Transverse colon (tissue), 4 donors: Measurements from ENCODE around the gene CSNK1D. TPM values are rescaled to one million over a fixed set of nuclear protein-coding genes. Genes with fewer than 3 reads are reported as not detected.

Experiments used
- DNase-seq: peaks from one replicate; pipeline ENCODE4 v3.0.0-alpha.2; 2019
- H3K27ac ChIP-seq, 4 donors: fragments of 200-600 bp; sonication (generic); 2 replicates each; pipeline ENCODE4 v1.5.1; 2016 to 2018; ENCODE audit warnings: inconsistent platforms in 4 of 4
- H3K27me3 ChIP-seq: fragments of 200-600 bp; sonication (generic); 2 replicates; pipeline ENCODE4 v1.5.1; 2017; ENCODE audit warnings: inconsistent platforms
- H3K36me3 ChIP-seq, 4 donors: fragments of 200-600 bp; sonication (generic); 2 replicates each; pipeline ENCODE4 v1.5.1; 2017 to 2019; ENCODE audit warnings: inconsistent platforms in 4 of 4
- H3K4me1 ChIP-seq, 4 donors: fragments of 200-600 bp; sonication (generic); 2 replicates each; pipeline ENCODE4 v1.5.1; 2017 to 2020; ENCODE audit warnings: inconsistent platforms in 4 of 4
- H3K4me3 ChIP-seq, 4 donors: fragments of 200-600 bp; sonication (generic); 1 replicate in 1 of 4; 2 replicates in 3 of 4; pipeline versions ENCODE4 v1.5.1 to v1.6.1; 2017 to 2019; ENCODE audit warnings: inconsistent platforms in 4 of 4
- H3K9me3 ChIP-seq, 2 donors: fragments of 200-600 bp; sonication (generic); 2 replicates each; pipeline ENCODE4 v1.5.1; 2017 to 2019; ENCODE audit warnings: inconsistent platforms in 2 of 2
- CTCF ChIP-seq, 5 experiments: fragments of 200-600 bp in 3 of 5; fragments of 450-650 bp in 2 of 5; sonication (generic) in 3 of 5; IDR thresholded peaks; 1 replicate in 2 of 5; 2 replicates in 3 of 5; pipeline ENCODE4 v1.5.1; 2016 to 2017; ENCODE audit warnings: antibody characterized with exemption in 5 of 5, inconsistent platforms in 3 of 5, mild to moderate bottlenecking in 2 of 5, moderate library complexity in 1 of 5
- EP300 ChIP-seq: sonication (generic); formaldehyde crosslinking; IDR thresholded peaks from one replicate; pipeline ENCODE4 v1.6.1; 2017; ENCODE audit warnings: antibody characterized with exemption, low read depth
- POLR2A ChIP-seq: fragments of 450-650 bp; IDR thresholded peaks from one replicate; pipeline ENCODE4 v1.6.1; 2016; ENCODE audit warnings: antibody characterized with exemption, mild to moderate bottlenecking, moderate library complexity
- POLR2AphosphoS5 ChIP-seq, 3 donors: sonication (generic); formaldehyde crosslinking; IDR thresholded peaks; one replicate each; pipeline ENCODE4 v1.6.1; 2016; ENCODE audit warnings: antibody characterized with exemption in 3 of 3
- WGBS, 2 donors: methylation state at CpG; one replicate each; pipeline ENCODE4 v1.1.5; 2018; ENCODE audit warnings: low coverage in 1 of 2; 5-methylcytosine and 5-hydroxymethylcytosine counted together
- in situ Hi-C, 4 donors: fragments of 200-750 bp; cut with MboI; loops; one replicate each; pipeline versions ENCODE4 v1.15.0 to v1.15.1; 2017; ENCODE audit warnings: low sequenced_read_pairs in 3 of 4, low pct_ligation_motif_present in 1 of 4, low pct_unique_long_range_greater_than_20kb in 1 of 4
- intact Hi-C: fragments of 100-400 bp; cut with DNase I; formaldehyde crosslinking; loops from one replicate; pipeline ENCODE4 v1.15.1; 2023; ENCODE audit warnings: low total_unique reads
- total RNA-seq, 4 donors: library from RNA; depleted of rRNA; stranded (reverse); fragments of >200 nt; gene quantifications; one replicate each; pipeline ENCODE4 v1.1.0, GENCODE V29; 2016

The CSNK1D gene
- total RNA-seq, 4 donors from 2014 or later, result 86.0 to 230 (median 148) TPM

DNA sequence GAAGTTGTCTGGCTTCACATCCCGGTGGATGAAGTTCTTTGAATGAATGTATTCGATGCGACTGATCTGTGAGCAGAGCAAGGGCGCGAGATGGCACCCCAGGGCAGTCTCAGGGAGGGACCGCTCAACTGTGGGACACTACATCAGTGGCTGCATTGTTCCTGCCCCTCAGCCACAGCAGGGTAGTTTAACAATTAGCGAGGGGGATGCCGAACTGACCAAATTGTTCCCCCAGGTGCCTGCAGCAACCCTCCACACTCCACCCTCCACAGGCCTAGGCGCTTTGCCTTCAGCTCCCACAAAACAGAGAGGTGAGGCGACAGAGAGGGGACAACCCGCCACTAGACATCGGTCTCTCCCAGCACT is 20.3 kb downstream of the CSNK1D start:
- peaks cover 0 to 71% (median 32%) of the 10 kb centered on the region in 4 donors for H3K36me3 ChIP-seq
- H3K27me3 ChIP-seq, result no peaks in the 10 kb centered on the region
- peaks cover 0 to 2% (median 0%) of the 10 kb centered on the region in 4 donors for H3K4me1 ChIP-seq
- intact Hi-C loops (no loop called here), in situ Hi-C loops (no loop called here)
- no peak for DNase-seq
- 80 to 92% methylated on average over 1 to 12 of the region's 12 CpGs for WGBS, 2 donors
- H3K27ac ChIP-seq, result no peak overlapping the region
- TF ChIP-seq POLR2A (no peak), POLR2AphosphoS5 (IDR thresholded peaks at IDR 0.05) (no peak), CTCF (IDR thresholded peaks at IDR 0.05) (no peak), EP300 (no peak)
- no peaks in the 10 kb centered on the region for H3K9me3 ChIP-seq
- H3K4me3 ChIP-seq, result no peak overlapping the region

GRCh38 chr17:82252511-82253178 is 20.9 kb downstream of the CSNK1D start:
- WGBS, 2 donors, result 97% methylated on average over 28 of the region's 28 CpGs; no CpG with 5 or more reads in 1 of the 2 donors
- DNase-seq, result no peak
- intact Hi-C loops, result no loop called here
- Histone ChIP-seq H3K9me3 (no peaks in the 10 kb centered on the region), H3K27me3 (no peaks in the 10 kb centered on the region), H3K4me1 (peaks cover 2 to 7% (median 3%) of the 10 kb centered on the region in 4 donors), H3K27ac (no peak overlapping the region), H3K4me3 (no peak overlapping the region), H3K36me3 (peaks cover 0 to 72% (median 34%) of the 10 kb centered on the region in 4 donors)
- TF ChIP-seq POLR2AphosphoS5 (IDR thresholded peaks at IDR 0.05), result no peak
- TF ChIP-seq EP300, result no peak
- TF ChIP-seq POLR2A, result no peak
- no peak for TF ChIP-seq CTCF (IDR thresholded peaks at IDR 0.05)
- in situ Hi-C loops, result no loop called here

DNA sequence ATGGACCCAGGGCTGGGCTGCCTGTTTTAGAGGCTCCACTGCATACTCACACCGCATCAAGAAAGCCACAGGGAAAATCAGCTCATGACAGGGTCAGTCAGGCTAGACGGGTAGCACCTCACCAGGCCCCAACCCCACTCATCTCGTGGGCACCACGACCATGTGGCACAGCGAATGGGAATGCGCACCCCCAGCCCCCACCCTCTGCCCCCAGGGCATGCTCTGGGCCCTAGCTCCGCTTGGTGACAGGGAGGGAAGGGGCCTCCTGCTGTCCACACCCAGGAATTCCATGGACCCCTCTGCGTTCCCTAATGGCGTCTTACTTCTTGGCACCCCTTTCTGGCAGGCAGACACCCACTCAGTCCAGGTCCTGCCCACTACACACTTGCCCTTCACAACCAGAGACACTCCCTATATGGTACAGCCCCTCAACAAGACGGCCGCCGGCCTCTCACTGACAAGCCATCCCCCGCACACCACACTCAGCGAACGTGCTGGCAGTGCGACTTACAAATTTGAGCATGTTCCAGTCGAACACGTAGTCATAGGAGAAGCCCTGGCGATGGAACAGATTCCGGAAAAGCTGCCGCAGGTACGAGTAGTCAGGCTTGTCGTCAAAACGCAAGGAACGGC is 22.5 kb downstream of the CSNK1D start:
- DNase-seq, result no peak
- no peaks in the 10 kb centered on the region for H3K27me3 ChIP-seq
- peaks cover 0 to 70% (median 39%) of the 10 kb centered on the region in 4 donors for H3K36me3 ChIP-seq
- intact Hi-C loops, result no loop called here
- no peak overlapping the region for H3K4me3 ChIP-seq
- no peak overlapping the region for H3K27ac ChIP-seq
- H3K9me3 ChIP-seq, result no peaks in the 10 kb centered on the region
- WGBS, 2 donors, result 80 to 95% methylated on average over 1 to 24 of the region's 25 CpGs
- peaks cover 12 to 22% (median 15%) of the 10 kb centered on the region in 4 donors for H3K4me1 ChIP-seq
- TF ChIP-seq POLR2AphosphoS5 (IDR thresholded peaks at IDR 0.05), result no peak
- in situ Hi-C loops, result no loop called here

DNA sequence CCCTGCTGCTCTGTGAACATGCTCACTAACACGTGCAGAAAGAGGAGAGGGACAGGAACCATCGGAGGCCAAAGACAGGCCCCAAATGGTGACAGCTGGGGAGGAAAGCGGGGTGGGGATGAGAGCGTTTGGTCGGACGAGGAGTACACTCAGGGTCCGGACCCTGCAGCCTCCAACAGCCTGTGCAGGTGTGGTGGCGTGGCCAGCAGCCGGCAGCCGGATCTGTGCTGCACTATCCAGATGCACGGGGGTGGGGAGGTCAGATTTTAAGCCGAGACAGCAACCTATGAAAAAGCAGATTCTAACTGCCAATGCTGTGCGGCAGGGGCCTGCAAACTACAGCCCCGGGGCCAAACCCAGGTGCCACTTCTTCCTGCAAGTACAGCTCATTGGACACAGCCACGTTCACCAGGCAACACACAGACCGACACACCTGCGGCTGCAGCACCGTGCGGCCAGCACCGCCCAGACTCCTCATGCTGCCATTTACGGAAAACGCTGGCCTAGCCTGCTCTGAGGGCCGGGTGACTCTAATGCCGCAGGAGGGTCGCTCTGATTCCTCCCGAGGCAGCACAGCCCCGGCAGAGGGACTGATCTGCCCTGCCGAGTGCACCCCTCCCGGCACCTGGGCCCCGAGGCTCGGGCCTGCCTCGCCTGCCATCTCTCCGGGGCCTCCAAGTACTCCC is 23.5 kb downstream of the CSNK1D start:
- 89% methylated on average over 29 of the region's 33 CpGs; no CpG with 5 or more reads in 1 of the 2 donors for WGBS, 2 donors
- H3K27ac ChIP-seq, result no peak overlapping the region
- peaks cover 14 to 23% (median 15%) of the 10 kb centered on the region in 4 donors for H3K4me1 ChIP-seq
- no peaks in the 10 kb centered on the region for H3K9me3 ChIP-seq
- no peaks in the 10 kb centered on the region for H3K27me3 ChIP-seq
- H3K36me3 ChIP-seq, result peaks cover 0 to 72% (median 47%) of the 10 kb centered on the region in 4 donors
- intact Hi-C loops, result no loop called here
- H3K4me3 ChIP-seq, result no peak overlapping the region
- DNase-seq, result no peak
- no peak for TF ChIP-seq EP300
- no peak for TF ChIP-seq POLR2AphosphoS5 (IDR thresholded peaks at IDR 0.05)
- TF ChIP-seq POLR2A, result no peak
- TF ChIP-seq CTCF (IDR thresholded peaks at IDR 0.05), result no peak
- in situ Hi-C loops, result no loop called here
